GM18858 (cell line): Measurements from ENCODE around the gene TBX4.
"Not testable (repeated sequence)": the region's sequence is repeated elsewhere in the genome, so short reads cannot be mapped to it uniquely, and the experiment has no call there.

Experiments used
- ATAC-seq: cut with Tn5 transposase; IDR thresholded peaks from one replicate; pipeline ENCODE4 v1.9.1; 2021; ENCODE audit not compliant: unreplicated experiment

Gene TBX4

DNA sequence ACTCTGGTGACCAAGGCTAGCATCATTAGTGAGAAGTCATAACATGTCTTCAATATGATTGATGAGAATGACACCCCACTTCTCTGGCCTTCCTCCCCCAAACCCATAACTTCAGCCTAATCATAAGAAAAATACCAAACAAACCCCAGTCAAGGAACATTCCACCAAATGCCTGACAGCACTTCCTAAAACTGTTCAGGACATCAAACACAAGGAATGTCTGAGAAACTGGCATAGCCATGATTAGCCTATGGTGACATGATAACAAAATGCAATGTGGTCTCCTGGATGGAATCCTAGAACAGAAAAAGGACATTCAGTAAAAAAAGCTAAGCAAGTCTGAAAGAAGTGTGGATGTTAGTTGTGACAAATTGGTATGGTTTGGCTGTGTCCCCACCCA is 24.7 kb upstream of the TBX4 start:
- no peak for ATAC-seq

DNA sequence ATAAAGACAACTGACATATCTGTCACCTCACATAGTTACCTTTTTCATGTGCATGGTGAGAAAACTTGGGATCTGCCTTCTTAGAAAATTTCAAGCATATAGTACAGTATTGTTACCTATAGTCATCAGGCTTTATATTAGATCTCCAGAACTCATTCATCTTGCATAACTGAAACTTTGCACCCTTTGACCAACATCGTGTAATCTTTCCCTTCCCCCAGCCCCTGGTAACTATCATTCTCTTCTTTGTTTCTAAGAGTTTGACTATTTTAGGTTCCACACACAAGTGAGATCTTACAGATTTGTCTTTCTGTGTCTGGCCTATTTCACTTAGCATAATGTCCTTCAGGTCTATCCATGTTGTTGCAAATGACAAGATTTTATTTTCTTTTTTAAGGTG is 22.9 kb upstream of the TBX4 start:
- ATAC-seq = no peak

DNA sequence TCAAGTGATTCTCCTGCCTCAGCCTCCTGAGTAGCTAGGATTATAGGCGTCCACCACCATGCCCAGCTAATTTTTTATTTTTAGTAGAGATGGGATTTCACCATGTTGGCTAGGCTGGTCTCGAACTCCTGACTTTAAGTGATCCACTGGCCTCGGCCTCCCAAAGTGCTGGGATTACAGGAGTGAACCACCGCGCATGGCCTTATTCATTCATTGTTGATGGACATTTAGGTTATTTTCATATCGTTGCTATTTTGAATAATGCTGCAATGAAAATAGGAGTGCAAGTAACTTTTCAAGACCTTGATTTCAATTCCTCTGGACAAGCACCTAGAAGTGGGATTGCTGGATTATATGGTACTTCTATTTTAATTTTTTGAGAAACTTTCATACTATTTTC is 22.4 kb upstream of the TBX4 start:
- ATAC-seq = not testable (repeated sequence)

DNA sequence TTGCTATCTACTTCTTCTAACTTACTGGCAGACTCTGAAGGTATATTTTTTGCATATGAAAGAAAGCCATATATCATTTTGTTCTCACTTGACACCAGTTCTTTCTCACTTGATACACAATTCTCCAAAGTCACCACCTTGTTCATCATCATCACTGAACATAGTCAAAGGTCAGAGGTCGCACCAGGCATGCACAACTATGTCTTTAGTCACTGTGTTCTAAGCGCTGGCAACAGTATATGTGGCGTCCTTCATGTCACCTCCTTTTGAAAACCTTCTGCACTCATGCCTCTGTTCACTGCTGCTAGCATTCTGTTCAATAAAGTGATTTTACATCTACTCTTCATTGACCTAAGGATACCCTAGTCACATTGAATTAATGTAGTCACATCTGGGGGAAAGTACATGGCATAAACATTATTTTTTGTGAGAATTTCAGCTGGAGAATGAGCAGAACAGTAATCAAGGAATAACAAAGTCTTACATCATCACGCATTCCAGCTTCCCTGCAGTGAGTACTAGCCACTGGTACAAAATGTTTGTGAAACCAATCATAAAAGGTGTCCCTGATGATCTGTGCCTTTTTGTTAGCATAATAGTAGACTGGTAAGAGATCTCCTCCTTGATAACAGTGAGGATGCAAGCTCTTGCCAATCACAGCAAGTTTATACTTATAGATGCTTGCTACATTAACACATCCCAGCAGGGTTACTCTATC is 20.5 kb upstream of the TBX4 start:
- ATAC-seq = no peak

DNA sequence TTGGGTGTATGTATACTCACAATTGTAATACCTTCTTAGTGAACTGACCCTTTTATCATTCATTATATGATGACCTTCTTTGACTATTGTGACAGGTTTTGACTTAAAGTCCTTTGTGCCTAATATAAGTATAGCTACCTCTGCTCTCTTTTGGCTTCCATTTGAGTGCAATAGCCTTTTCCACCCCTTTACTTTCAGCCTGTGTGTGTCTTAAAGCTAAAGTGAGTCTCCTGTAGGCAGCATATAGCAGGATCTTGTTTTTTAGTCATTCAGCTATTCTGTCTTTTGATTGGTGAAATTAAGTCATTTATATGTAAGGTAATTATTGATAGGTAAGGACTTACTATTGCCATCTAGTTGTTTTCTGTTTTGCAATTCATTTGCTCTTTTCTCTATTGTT is 15.9 kb upstream of the TBX4 start:
- ATAC-seq = no peak

DNA sequence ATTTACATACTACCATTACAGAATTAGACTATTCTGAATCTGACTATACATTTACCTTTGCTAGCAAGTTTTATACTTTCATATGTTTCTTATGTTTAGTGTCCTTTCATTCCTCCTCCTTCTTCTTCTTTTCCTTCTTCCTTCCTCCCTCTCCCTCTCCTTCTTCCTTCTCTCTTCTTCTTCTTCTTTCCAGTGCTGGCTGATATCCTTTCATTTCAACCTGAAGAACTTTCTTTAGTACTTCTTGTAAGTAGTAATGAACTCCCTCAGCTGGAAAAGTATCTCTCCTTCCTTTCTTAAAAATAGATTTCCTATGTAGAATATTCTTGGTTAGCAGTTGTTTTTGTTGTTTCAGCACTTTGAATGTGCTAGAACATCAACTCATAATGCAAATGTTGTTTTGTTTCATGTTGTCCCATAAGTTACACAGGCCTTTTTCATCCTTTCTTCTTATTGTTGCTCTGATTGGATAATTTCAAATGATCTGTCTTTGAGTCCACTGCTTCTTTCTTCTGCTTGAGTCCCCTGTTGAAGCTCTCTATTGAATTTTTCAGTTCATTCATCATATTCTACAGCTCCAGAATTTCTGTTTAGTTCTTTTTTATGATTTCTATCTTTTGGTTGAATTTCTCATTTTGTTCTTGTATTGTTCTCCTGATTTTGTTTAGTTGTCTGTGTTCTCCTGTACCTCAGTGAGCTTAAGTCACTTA is 15.1 kb upstream of the TBX4 start:
- ATAC-seq = no peak

DNA sequence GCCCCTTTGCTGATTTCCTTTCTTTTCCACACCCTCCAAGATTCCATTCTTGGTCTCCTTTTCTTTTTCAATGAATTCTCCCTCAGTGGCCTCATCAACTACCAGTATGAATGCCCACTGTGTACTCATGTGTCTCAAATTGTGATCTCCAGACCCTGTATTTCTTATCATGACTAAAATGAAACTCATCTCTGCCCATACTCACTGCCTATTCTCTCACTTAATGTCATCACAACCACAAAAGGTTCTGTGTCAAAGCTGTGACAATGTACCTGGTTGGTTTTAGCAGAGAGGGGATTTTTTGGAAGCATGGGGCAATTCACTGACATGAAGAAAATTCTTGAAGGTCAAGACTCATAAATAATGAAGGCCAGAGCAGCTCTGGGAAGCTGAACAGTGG is 11.5 kb upstream of the TBX4 start:
- ATAC-seq = no peak

DNA sequence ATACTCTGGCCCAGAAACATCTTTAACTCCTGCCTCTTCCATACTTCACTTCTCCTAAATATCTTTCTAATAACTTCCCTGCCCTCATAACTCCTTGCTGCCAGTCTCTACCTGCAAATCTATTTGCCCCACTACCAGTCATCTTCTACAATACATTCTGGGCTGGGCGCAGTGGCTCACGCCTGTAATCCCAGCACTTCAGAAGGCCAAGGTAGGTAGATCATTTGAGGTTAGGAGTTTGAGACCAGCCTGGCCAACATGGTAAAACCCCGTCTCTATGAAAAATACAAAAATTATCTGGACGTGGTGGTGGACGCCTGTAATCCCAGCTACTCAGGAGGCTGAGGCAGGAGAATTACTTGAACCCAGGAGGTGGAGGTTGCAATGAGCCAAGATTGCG is 10.7 kb upstream of the TBX4 start:
- not testable (repeated sequence) for ATAC-seq

DNA sequence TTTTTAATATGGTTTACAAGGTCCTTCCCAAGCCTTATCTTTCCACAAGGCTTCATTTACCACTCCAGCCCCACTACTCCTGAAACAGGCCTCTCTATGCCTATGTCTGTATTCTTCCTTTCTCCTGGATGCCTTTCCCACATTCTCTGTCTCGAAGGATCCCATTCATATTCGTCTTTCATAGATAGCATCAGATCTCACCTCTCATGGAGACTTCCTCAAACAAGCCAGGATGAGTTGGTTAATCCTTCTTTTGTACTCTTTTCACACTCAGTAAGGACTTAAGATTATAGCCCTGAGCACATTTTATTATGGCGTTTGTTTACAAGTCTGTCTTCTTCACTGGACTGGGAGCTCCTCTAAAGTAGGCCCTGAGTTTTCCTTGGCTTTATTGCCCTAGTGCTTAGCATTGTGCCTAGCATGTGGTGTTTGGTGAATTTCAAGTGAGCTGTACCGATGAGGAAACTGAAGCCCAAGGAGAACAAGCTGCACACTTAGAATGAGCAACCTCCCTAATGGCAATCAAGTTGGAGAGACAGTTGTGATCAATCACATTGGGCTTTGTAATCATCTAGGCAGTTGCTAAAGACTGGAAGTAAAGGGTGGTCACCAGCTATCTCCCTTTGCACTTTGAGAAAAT is 10.0 kb upstream of the TBX4 start:
- ATAC-seq = no peak

DNA sequence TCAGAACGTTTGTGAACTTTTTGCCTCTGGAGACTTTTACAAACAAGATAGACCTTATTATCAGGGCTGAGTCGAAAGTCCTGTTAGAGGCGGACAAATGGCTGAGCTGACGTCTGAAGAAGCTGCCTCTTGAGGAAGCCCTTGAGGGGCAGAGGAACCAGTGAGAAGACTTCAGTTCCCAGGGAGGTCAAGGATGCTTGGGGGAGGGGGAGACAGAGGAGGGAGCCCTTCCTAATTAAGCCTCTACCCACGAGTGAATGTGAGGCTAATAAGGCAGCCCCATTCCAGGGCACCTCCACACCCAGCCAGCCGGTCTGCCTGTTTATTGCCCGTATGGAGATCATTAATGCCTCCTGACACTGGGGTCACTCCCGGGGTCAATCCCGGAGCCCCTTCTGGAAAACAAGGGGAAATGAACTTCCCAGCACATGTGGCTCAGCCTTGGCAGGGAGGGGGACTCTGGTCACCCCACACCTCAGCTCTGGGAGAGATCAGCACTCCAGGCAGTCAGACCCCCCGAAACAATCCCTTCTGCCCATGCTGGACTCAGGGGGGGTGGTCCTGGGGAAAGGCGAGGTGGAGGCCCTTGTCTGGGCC is 9.2 kb upstream of the TBX4 start:
- no peak for ATAC-seq

DNA sequence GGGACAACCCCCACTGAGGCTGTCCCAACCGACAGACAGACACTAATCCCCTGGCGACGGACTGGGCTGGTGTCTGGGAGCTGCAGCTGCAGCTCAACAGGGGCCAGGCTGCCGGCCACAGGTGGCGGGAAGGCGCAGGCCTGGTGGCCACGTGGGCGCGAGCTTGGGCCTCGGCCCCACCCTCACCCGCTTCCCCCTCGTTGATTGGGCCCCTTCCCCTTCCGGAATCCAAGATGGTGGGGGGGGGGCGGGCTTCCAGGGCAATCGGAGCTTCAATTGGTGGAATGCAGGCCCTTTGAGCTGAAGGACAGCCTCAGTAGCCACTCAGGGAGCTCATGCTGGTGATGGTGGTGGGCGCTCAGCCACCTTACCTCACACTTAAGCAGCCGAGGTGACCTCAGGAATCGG is 8.7 kb upstream of the TBX4 start:
- ATAC-seq = no peak

DNA sequence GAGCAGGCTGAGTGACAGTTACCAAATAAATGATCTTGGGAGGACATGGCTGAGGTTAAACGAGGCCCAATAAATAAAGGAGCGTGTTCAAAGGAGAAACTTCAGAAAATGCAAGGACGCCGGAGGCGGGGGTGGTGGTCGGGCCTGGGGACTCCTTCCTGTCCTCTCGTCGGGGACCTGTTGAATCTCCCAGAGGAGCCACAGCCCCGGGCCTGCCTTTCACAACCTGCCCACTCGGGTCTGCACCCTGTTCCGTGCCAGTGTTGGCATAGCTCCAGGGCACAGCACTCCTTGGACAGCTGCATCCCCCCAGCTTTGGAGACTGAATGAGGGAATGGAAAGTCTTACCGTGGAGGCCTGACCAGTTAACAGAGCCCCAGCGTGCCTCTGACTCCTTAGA is 8.1 kb upstream of the TBX4 start:
- no peak for ATAC-seq

DNA sequence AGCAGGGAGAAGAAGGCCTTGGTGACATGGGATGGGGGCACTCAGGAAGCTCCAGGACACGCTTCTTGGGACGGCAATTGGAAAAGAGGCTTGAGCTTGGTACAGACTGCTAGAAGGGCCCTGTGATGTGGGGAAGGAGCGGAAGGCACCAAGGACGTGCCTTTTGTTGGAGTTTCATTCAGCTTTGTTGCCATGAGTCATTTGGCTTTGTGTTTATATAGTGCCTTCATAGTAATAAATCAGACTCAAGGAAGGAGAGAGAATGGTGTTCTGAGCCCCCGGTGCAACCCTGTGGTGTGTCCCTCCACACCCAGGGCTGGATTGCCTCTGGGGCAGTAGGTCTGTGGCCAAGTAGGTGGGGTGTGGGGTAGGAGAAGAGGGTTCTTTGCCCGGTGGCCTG is 7.4 kb upstream of the TBX4 start:
- no peak for ATAC-seq

DNA sequence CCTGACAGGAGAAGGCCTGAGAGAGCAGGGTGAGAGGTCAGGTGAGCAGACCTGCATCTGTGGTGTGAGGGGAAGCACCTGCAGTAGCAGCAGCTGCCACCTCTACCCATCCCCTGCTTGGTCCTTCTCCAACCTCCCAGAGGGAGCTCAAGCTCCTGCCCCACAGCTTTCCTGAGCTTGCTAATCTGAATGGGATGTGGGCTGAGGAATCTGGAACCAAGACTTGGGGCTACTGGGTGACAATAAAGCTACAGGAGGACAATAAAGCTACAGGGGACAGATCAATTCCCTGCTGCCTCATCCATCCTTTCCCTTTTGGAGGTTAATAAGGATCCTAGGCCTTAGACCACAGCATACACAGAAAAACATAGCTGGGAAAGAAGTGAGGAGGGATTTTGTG is 4.9 kb upstream of the TBX4 start:
- ATAC-seq = no peak

DNA sequence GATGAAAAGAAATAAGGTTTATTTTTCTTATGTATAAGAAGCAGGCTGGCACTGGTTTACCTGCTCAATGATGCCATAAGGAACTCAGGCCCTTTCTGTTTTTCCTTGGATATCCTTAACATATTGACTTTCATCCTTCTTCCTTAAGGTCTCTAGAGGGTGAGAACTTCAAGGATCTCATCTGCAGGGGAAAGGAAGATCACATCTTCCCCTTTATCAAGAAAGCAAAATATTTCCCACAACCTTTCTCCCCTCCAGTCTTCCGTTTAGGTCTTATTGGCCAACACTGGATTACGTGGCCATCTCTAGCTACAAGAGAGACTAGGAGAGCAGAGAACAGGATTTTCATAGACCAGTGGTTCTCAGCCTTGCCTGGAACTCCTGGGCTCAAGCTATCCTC is 4.2 kb upstream of the TBX4 start:
- no peak for ATAC-seq

DNA sequence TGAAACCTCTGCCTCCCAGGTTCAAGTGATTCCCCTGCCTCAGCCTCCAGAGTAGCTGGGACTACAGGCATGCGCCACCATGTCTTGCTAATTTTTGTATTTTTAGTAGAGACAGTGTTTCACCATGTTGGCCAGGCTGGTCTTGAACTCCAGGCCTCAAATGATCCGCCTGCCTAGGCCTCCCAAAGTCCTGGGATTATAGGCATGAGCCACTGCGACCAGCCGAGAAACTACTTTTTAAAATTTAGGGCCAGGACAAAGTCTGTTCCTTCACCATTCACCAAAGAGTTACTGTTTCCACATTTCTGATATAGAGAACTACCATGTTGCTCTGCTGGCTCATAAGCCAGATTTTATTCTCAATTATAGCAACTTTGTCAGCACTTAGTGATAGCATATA is 3.1 kb upstream of the TBX4 start:
- ATAC-seq = not testable (repeated sequence)

DNA sequence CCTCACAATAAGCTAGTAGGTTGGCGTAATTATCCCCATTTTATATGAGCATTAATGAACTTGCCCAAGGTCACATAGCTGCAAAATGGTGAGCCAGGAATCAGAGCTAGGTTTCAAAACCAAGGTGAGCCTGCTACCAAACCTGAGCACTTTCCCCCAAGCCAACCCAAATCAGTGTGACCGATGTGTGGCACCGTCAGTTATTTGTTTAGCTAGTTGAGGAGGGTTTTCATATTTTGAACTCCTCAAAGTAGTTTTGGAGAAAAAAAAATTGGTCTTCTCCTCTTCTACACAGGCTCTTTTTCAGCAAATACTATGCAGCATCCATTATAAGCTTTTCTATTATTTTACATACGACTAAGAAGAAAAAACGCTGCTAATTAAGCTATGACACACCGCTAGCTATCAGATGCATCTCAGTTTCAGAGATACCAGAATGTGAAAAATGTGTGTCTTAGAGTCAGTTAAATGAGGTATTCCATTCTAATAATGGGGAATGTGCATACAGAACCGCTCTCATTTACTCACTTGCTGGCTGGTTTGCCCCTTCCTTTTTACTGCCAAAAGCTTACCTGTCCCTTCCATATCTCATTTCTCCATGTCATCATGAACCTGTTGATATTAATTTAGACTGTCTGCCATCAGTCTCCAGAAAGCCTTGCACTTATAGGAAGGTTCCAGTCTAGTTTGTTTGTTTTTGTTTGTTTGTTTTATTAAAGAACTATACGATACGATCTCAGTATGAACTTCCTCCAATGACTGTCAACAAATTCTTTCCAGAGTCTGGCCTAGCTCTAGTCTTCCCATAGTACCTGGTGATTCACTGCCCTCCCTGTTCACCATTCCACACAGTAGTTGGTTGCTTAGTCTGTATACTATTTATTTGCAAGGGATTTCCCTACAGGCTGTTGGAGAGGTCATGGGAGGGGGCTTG is 2.2 kb upstream of the TBX4 start:
- ATAC-seq = no peak

DNA sequence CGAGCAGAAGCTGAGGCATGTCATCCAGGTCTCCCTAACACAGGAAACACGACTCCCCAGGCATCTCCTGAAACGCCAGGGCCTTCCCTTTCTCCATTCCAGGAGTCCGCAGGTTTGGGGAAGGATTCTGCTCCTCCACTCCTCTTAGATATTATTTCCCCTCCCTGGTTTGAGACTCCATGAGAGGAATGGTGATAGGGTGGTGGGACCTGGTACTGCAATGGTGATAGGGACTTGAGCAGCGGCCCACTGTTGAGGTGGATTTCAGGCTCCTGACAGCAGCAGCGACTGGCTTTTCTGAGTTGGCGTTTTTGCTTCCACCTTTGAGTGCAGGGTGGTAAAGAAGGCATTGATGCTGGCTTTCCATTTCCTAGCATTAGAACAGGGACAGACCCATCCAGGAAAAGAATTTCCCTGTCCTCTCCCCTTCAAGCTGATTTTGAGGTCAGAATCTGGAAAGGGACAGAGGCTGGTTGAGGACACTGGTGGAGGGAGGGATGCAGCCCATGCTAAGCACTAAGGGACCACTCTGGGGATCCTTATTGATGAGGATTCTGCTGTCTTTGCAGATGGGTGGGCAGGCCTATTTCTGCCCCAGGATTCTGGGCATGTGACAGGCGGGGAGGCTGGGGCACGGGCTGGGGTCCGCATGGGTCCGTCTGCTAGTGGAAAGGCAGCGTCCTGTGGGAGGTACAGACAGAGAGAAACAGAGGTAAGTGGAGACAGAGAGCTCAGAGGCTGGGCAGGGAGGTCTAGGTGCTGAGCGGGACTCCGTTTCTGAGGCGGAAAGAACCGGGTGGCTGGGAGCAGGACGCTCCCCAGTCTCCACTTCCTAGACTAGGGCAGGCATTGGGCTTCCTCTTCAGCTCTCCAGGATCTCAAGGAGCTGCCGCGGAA is 1.3 kb upstream of the TBX4 start:
- ATAC-seq = no peak

DNA sequence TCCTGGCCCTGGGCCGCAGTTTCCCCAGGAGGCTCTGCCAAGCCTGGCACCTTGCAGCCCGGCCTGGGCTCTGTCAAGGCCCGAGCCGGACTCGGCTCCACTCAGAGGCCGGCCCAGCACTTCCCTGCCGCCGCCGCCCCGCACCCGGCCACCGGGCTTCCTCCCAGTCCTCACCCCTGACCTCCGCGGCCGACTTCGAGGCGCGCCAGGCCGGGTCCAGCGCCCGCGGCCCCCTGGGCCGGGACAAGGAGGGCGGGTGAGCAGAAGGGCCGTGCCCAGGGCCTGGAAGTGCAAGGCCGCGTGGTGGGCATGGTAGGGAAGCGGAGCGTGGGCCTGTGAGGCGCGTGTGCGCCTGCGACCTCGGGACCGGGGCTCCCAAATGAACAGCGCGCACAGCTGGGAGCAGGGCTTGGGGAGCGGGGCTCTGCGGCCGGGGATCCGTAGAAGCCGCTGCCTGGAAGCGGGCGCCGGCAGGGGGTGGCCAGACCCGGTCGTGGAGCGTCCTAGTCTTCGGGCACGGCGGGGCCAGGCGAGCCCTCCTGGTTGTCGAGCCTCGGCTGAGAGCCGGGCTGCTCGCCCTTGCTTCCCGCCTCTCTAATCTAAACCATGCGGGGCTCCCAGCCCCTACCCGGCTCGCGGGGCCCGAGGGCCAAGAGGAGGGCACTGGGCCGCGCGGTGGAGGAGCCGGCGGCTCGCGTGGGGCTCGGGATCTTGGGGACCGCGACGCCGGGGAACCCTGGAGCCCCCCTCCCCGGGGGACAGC is 503 bp upstream of the TBX4 start:
- ATAC-seq = no peak
